NB4 (cell line): ENCODE data around the gene EDC3.

Experiments used
- DNase-seq: peaks from one replicate; pipeline ENCODE4 v3.0.0; 2010; ENCODE audit warnings: low read depth
- H3K4me3 ChIP-seq: one replicate; pipeline ENCODE4 v1.5.1; 2011; ENCODE audit warnings: mild to moderate bottlenecking, low read depth, low read length, moderate library complexity
- MYC ChIP-seq: IDR thresholded peaks from 2 replicates; pipeline ENCODE4 v1.6.1; 2011; ENCODE audit warnings: low read depth, low read length
- POLR2A ChIP-seq: IDR thresholded peaks from 2 replicates; pipeline ENCODE4 v1.6.1; 2011; ENCODE audit warnings: mild to moderate bottlenecking; ENCODE audit not compliant: insufficient read length; ENCODE audit errors: extremely low read depth
- TF ChIP-seq, protein P1 (sequence below): IDR thresholded peaks from one replicate; pipeline ENCODE4 v1.5.1; 2012; ENCODE audit warnings: low read depth, low read length
- TF ChIP-seq, protein P2 (sequence below): IDR thresholded peaks from 2 replicates; pipeline ENCODE4 v1.6.1; 2011; ENCODE audit warnings: low read depth, low read length

Gene EDC3

GRCh38 chr15:74626752-74627692, 68.8 kb downstream of the EDC3 start:
- no peak for TF ChIP-seq MYC
- TF ChIP-seq, protein P1, sequence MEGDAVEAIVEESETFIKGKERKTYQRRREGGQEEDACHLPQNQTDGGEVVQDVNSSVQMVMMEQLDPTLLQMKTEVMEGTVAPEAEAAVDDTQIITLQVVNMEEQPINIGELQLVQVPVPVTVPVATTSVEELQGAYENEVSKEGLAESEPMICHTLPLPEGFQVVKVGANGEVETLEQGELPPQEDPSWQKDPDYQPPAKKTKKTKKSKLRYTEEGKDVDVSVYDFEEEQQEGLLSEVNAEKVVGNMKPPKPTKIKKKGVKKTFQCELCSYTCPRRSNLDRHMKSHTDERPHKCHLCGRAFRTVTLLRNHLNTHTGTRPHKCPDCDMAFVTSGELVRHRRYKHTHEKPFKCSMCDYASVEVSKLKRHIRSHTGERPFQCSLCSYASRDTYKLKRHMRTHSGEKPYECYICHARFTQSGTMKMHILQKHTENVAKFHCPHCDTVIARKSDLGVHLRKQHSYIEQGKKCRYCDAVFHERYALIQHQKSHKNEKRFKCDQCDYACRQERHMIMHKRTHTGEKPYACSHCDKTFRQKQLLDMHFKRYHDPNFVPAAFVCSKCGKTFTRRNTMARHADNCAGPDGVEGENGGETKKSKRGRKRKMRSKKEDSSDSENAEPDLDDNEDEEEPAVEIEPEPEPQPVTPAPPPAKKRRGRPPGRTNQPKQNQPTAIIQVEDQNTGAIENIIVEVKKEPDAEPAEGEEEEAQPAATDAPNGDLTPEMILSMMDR = no peak
- TF ChIP-seq POLR2A = no peak
- TF ChIP-seq, protein P2, sequence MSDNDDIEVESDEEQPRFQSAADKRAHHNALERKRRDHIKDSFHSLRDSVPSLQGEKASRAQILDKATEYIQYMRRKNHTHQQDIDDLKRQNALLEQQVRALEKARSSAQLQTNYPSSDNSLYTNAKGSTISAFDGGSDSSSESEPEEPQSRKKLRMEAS = no peak
- no peak for DNase-seq
- H3K4me3 ChIP-seq = no peak overlapping the region

- H3K4me3 ChIP-seq = no peak overlapping the region
- DNase-seq = no peak
- TF ChIP-seq POLR2A (no peak), MYC (no peak)
- TF ChIP-seq, protein P2 = no peak
- TF ChIP-seq, protein P1 = no peak
These were observed 69.5 kb downstream of the EDC3 start for GRCh38 chr15:74626336-74626735.

DNA sequence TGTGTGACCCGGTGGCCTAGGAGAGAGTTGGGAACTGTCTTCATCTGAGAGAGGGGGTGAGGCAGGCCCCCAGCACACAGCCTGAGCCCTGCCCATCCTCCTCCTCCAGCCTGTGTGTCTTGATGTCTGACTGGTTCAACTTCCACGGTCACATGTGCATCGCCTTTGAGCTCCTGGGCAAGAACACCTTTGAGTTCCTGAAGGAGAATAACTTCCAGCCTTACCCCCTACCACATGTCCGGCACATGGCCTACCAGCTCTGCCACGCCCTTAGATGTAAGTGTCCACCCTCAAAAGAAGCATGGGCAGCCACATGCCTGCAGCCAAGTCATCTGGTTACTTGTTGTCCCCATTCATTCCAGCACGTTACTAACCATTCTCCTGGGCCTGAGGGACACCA, 70.1 kb downstream of the EDC3 start:
- DNase-seq = no peak
- no peak overlapping the region for H3K4me3 ChIP-seq
- TF ChIP-seq MYC = no peak
- TF ChIP-seq, protein P2 = no peak
- no peak for TF ChIP-seq POLR2A
- TF ChIP-seq, protein P1 = no peak

DNA sequence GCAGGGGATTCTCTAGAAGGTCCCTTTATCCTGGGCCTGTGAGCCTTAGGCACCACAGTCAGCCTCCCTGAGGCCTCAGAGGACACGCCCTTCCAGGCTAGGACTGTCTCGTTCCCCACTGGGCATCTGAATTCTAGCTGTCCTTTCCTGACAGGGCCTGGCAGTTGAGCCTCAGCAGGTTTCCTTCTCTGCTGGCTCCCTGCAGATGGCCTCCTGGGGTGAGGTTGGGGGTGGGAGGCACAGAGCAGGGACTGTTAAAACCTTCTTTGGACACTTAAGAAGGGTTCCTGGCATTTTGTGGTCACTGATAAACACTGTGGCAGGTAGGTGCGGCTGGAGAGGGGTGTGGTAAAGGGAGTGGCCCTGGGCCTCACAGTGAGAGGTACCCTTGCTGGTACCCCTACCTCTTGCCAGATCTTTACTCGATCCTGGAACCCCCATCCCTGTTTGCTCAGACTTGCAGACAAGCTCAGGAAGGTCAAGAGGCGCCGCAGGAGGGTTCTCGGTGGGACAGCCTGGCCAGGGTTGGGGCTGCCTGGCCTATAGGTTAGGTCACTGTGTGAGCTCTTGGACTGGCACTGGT, 71.7 kb downstream of the EDC3 start:
- no peak for TF ChIP-seq POLR2A
- no peak overlapping the region for H3K4me3 ChIP-seq
- DNase-seq = no peak

DNA sequence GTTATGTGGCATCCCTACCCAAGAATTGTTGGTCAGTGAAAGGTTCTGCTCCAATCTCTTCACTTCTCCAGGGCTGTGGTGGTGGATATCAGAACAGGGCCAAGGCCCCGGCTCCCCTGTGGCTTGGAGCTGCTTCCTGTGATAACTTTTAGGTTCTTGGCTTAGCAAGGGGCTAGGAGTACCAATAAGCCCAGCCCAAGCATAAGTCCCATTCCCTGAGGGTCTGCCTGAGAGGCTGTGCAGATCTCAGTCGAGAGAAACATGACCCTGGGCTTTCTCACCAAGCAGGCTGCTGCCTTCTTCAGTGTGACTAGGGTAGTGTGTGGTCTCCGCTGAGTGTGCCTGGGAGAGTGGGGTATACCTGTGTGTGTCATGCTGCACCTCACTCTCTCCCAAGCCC, 73.1 kb downstream of the EDC3 start:
- DNase-seq = no peak
- H3K4me3 ChIP-seq = no peak overlapping the region
- TF ChIP-seq, protein P1 = no peak
- TF ChIP-seq MYC = no peak
- no peak for TF ChIP-seq POLR2A
- TF ChIP-seq, protein P2 = no peak

- no peak overlapping the region for H3K4me3 ChIP-seq
- DNase-seq = no peak
- TF ChIP-seq POLR2A = no peak
- TF ChIP-seq MYC = no peak
- TF ChIP-seq, protein P2 = no peak
- TF ChIP-seq, protein P1 = no peak
These were observed 73.9 kb downstream of the EDC3 start for GRCh38 chr15:74621936-74622335.
